Subcutaneous adipose tissue (tissue), 4 donors: ENCODE results near the gene CCDC171. TPM values are rescaled to one million over a fixed set of nuclear protein-coding genes. Genes with fewer than 3 reads are reported as not detected.

Experiments used
- total RNA-seq, 4 donors: library from RNA; depleted of rRNA; stranded (reverse); fragments of >200 nt; gene quantifications; one replicate each; pipeline ENCODE4 v1.1.0, GENCODE V29; 2016
- TF ChIP-seq, protein P1 (sequence below): fragments of 450-650 bp; IDR thresholded peaks from one replicate; pipeline ENCODE4 v1.5.1; 2016; ENCODE audit warnings: low read depth, mild to moderate bottlenecking, control low read depth, antibody characterized with exemption, moderate library complexity

CCDC171 gene
- total RNA-seq, 4 donors from 2014 or later: 2.9 to 3.8 (median 3.6) TPM

DNA sequence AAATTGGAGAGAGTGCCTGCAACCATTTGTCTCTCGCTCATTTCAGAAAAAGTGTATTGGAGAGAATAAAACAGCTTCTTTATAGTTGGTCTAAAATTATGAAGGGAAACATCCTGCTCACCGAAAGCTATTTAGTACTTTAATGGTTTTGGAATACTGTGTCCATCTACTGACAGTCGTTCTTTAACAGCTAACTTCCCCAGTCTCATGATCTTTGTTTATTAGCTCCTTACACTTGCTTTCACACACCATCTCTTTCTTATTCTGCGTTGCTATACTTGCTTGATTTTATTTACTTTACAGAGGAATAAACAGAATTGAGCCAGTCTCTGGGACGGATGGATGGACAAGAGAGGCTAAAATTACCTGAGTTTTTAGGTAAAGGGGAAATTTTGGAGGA lies 229.3 kb downstream of the CCDC171 start:
- TF ChIP-seq, protein P1, sequence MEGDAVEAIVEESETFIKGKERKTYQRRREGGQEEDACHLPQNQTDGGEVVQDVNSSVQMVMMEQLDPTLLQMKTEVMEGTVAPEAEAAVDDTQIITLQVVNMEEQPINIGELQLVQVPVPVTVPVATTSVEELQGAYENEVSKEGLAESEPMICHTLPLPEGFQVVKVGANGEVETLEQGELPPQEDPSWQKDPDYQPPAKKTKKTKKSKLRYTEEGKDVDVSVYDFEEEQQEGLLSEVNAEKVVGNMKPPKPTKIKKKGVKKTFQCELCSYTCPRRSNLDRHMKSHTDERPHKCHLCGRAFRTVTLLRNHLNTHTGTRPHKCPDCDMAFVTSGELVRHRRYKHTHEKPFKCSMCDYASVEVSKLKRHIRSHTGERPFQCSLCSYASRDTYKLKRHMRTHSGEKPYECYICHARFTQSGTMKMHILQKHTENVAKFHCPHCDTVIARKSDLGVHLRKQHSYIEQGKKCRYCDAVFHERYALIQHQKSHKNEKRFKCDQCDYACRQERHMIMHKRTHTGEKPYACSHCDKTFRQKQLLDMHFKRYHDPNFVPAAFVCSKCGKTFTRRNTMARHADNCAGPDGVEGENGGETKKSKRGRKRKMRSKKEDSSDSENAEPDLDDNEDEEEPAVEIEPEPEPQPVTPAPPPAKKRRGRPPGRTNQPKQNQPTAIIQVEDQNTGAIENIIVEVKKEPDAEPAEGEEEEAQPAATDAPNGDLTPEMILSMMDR: no peak

DNA sequence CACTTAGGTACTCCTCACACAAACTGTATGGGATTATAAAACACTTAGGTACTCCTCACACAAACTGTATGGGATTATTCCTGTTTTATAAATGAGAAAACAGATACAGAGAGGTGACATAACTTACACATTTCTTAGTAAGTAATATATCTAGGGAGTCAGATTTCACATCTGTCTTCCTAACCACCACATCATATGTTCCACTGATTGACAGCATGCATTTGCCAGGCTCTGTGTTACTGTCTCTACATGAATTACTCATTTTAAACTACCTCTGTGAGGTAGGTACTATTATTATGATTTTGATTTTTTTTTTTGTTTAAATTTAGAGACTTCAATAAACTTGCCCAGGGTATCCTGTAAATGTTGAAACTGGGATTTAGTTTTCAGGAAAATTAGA lies 232.7 kb downstream of the CCDC171 start:
- TF ChIP-seq, protein P1: no peak

DNA sequence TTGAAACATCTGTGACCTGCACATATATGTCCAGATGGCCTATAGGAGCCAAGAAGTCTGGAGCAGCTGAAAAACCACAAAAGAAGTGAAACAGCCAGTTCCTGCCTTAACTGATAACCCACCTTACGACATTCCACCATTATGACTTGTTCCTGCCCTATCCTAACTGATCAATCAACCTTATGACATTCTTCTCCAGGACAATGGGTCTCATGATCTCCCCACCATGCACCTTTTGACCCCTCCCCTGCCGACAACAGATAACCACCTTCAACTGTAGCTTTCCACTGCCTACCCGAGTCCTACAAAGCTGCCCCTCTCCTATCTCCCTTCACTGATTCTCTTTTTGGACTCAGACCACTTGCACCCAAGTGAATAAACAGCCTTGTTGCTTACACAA lies 233.8 kb downstream of the CCDC171 start:
- TF ChIP-seq, protein P1: no peak

DNA sequence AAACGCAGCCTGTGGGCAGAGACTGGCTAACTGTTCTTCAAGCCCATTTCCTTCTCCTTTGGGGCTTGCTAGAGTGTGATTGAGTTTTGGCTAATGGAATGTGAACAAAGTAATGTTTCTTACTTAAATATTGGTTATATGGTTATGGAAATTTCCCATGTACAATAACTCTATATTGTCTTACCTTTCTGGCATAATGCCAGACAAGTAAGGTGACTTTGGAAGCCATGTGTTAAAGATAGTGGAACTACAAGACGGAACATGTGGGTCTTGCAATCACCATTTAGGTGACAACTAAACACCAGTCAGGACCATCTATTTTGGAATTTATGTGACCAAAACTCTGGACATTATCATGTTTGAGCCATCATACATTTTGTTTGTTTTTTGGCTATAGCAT lies 260.2 kb downstream of the CCDC171 start:
- TF ChIP-seq, protein P1: no peak

DNA sequence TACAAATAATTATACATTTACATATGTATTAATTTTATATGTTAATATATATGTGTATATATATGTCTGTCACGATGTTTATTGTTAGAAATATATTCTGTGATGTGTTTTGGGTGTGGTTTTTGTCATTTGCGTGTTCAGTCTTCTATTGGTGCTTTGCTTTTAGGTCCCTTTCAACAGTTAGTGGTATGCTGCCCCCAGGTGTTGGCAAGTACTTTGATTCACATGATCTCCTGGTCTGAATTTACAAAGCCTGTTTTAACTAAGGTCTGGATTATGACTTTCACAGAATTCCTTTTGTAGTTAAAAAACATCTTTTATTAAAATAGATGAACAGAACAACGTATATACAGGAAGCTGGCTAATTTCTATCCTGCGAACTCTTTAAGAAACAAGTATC lies 271.5 kb downstream of the CCDC171 start:
- TF ChIP-seq, protein P1: no peak

DNA sequence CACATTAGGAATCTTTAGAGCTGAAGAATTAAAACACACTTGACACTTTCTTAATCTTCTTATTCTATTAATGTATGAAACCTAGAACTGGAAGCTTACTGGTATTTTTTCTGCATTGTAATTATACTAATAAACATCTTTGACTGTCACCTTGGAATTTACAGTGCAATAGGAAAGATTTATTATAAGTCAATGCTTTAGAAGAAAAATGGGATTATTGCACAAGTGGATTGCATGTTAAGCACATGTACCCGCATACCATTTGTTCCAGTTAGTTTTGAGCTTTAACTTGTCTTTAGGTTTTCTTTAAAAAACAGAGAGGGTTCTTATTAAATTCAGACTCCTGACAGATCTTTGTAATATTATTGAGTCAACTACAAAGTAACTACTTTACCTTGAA lies 278.5 kb downstream of the CCDC171 start:
- TF ChIP-seq, protein P1: no peak

DNA sequence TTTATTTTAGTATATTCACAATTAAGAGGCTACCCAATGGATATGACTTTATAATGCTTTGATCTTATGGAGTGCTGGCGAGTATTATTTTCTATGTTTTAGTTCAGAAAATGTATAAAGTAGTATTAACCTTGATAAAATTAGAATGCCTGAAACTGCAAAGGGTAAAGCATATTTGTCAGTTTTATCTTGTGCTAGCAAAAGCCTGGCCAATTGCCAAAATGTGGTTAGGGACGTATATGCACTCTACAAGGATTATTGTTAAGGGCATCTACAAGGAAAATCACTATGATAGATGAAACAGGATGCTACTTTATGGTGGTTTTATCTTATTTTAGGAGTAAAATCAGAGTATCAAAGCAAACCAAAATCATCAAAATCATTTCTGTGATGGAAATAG lies 281.7 kb downstream of the CCDC171 start:
- TF ChIP-seq, protein P1: no peak
